Stimulated activated CD4-positive, alpha-beta T cell treated with anti-CD3 and anti-CD28 coated beads, TNF-alpha, amount 100 ng/mL, for 1 hour (primary cell): ENCODE data around the gene C6orf136.

Source experiments
- DNase-seq, 3 donors: peaks; one replicate each; pipeline ENCODE4 v3.0.0-alpha.2; 2020; ENCODE audit warnings: low read depth in 3 of 3, low spot score in 1 of 3

C6orf136 gene

GRCh38 chr6:30646450-30647241 is at the start of gene C6orf136:
Gene C6orf136 (plus strand): TSS chr6:30647133. CDS start chr6:30647232, 99 bp downstream.
- DNase-seq = peak; percentile 87 to 88 (median 88)

GRCh38 chr6:30597315-30598144 is 49.4 kb upstream of the C6orf136 start:
- DNase-seq = peak; percentile 51 to 68 (median 51)

- DNase-seq = no peak
Measured at GRCh38 chr6:30598912-30599624, 47.9 kb upstream of the C6orf136 start.

GRCh38 chr6:30599625-30600324 is 47.2 kb upstream of the C6orf136 start:
- DNase-seq = no peak

GRCh38 chr6:30600451-30600961 is 46.4 kb upstream of the C6orf136 start:
- no peak for DNase-seq

- DNase-seq = no peak
Measured at GRCh38 chr6:30601436-30601814, 45.5 kb upstream of the C6orf136 start.

GRCh38 chr6:30601815-30602641 is 44.9 kb upstream of the C6orf136 start:
- DNase-seq = no peak

- DNase-seq = no peak
Measured at GRCh38 chr6:30603961-30604360, 43.0 kb upstream of the C6orf136 start.

GRCh38 chr6:30610065-30610464 is 36.9 kb upstream of the C6orf136 start:
- no peak for DNase-seq

GRCh38 chr6:30611150-30611855 is 35.6 kb upstream of the C6orf136 start:
- no peak for DNase-seq

- no peak for DNase-seq
Measured at GRCh38 chr6:30611856-30612194, 35.1 kb upstream of the C6orf136 start.

GRCh38 chr6:30612213-30612612 is 34.7 kb upstream of the C6orf136 start:
- DNase-seq = no peak

- DNase-seq = no peak
Measured at GRCh38 chr6:30612687-30613248, 34.2 kb upstream of the C6orf136 start.

- no peak for DNase-seq
Measured at GRCh38 chr6:30613251-30614043, 33.5 kb upstream of the C6orf136 start.

- no peak for DNase-seq
Measured at GRCh38 chr6:30614044-30614842, 32.7 kb upstream of the C6orf136 start.

GRCh38 chr6:30614843-30615218 is 32.1 kb upstream of the C6orf136 start:
- DNase-seq = peak; percentile 47 to 79 (median 70)

GRCh38 chr6:30615219-30615957 is 31.5 kb upstream of the C6orf136 start:
- peak in 1 of 3 donors; percentile 22 for DNase-seq
